ENCODE measurements around the gene PKP2. TPM values are rescaled to one million over a fixed set of nuclear protein-coding genes. Genes with fewer than 3 reads are reported as not detected.

PKP2 gene
- total and polyA plus RNA-seq, 2 of the 13 experiments (the other 11 are each of a cell fraction or from before 2014, with no cell fraction given), result 15.1 to 25.3 TPM

DNA sequence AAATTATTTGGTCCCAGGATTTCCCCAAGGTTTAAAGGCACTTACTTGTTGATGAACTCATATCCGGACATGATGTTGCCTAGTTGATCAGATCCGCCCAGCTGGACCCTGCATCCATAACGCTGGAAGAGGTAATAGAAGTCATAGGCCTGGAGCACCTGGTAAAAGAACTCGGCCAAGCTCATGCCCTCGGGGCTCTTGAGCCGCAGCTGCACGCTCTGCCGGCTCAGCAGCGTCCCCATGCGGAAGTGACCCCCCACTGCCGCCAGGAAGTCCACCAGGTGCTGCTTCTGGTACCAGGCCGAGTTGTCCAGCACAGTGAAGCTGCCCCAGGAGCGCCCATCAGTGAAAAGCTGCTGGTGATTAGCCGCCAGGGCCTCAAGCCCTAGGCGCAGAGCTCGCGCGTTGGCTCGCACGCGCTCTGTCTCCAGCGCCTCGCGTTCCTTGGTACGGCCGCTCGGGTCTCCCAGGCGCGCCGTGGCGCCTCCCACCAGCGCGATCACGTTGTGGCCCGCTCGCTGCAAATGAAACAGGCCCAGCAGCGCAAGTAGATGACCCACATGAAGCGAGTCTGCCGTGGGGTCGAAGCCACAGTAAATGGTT lies 141.4 kb downstream of the PKP2 start (continued):
- TF ChIP-seq AKAP8 (CRISPR knock-in tag; IDR thresholded peaks at IDR 0.05) (no peak), ZZZ3 (CRISPR knock-in tag; IDR thresholded peaks at IDR 0.05; ENCODE audit: borderline replicate concordance) (no peak), POGZ (CRISPR knock-in tag; IDR thresholded peaks at IDR 0.05) (peak; percentile 20; the same call in 1 of the 2 replicates), CBX2 (IDR thresholded peaks at IDR 0.05; ENCODE audit: low read depth, low read length) (no peak), CBX2 (CRISPR knock-in tag; IDR thresholded peaks at IDR 0.05; ENCODE audit: low read depth) (peak; percentile 71; the same call in 1 of the 2 replicates), MTF2 (CRISPR knock-in tag; IDR thresholded peaks at IDR 0.05; ENCODE audit: borderline replicate concordance) (peak; percentile 60; the same call in 1 of the 2 replicates), KDM5B (CRISPR knock-in tag; IDR thresholded peaks at IDR 0.05; ENCODE audit: borderline replicate concordance) (peak; percentile 67; the same call in 1 of the 2 replicates), RNF2 (conservative IDR thresholded peaks at IDR 0.05; ENCODE audit: low read depth) (no peak), TBL1XR1 (IDR thresholded peaks at IDR 0.05; ENCODE audit: borderline replicate concordance, low read length, partially characterized antibody) (no peak), ZNF496 (CRISPR knock-in tag; IDR thresholded peaks at IDR 0.05; ENCODE audit: insufficient replicate concordance) (no peak), SALL1 (CRISPR knock-in tag; IDR thresholded peaks at IDR 0.05) (peak; percentile 36; the same call in 1 of the 2 replicates), HIVEP1 (CRISPR knock-in tag; IDR thresholded peaks at IDR 0.05) (peak; percentile 40; the same call in 1 of the 2 replicates), PCBP1 (IDR thresholded peaks at IDR 0.05; ENCODE audit: borderline replicate concordance, low read depth, low read length) (no peak), ZNF766 (CRISPR knock-in tag; IDR thresholded peaks at IDR 0.05; ENCODE audit: borderline replicate concordance) (no peak), UBTF (CRISPR knock-in tag; IDR thresholded peaks at IDR 0.05) (peak; percentile 69), KAT8 (CRISPR knock-in tag; IDR thresholded peaks at IDR 0.05) (no peak; the same call in 1 of the 2 replicates), NAIF1 (CRISPR knock-in tag; IDR thresholded peaks at IDR 0.05; ENCODE audit: borderline replicate concordance) (no peak), ZNF713 (CRISPR knock-in tag; IDR thresholded peaks at IDR 0.05) (no peak), ETS1 (CRISPR knock-in tag; IDR thresholded peaks at IDR 0.05) (no peak)
- TF ChIP-seq, protein P1, sequence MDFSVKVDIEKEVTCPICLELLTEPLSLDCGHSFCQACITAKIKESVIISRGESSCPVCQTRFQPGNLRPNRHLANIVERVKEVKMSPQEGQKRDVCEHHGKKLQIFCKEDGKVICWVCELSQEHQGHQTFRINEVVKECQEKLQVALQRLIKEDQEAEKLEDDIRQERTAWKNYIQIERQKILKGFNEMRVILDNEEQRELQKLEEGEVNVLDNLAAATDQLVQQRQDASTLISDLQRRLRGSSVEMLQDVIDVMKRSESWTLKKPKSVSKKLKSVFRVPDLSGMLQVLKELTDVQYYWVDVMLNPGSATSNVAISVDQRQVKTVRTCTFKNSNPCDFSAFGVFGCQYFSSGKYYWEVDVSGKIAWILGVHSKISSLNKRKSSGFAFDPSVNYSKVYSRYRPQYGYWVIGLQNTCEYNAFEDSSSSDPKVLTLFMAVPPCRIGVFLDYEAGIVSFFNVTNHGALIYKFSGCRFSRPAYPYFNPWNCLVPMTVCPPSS (IDR thresholded peaks at IDR 0.05), result no peak
- TF ChIP-seq, protein P2, sequence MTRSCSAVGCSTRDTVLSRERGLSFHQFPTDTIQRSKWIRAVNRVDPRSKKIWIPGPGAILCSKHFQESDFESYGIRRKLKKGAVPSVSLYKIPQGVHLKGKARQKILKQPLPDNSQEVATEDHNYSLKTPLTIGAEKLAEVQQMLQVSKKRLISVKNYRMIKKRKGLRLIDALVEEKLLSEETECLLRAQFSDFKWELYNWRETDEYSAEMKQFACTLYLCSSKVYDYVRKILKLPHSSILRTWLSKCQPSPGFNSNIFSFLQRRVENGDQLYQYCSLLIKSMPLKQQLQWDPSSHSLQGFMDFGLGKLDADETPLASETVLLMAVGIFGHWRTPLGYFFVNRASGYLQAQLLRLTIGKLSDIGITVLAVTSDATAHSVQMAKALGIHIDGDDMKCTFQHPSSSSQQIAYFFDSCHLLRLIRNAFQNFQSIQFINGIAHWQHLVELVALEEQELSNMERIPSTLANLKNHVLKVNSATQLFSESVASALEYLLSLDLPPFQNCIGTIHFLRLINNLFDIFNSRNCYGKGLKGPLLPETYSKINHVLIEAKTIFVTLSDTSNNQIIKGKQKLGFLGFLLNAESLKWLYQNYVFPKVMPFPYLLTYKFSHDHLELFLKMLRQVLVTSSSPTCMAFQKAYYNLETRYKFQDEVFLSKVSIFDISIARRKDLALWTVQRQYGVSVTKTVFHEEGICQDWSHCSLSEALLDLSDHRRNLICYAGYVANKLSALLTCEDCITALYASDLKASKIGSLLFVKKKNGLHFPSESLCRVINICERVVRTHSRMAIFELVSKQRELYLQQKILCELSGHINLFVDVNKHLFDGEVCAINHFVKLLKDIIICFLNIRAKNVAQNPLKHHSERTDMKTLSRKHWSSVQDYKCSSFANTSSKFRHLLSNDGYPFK (CRISPR knock-in tag; IDR thresholded peaks at IDR 0.05; ENCODE audit: borderline replicate concordance), result no peak
- TF ChIP-seq, protein P3, sequence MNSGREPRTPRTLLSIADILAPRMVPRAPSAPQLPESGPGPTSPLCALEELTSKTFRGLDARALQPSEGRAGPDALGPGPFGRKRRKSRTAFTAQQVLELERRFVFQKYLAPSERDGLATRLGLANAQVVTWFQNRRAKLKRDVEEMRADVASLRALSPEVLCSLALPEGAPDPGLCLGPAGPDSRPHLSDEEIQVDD (CRISPR knock-in tag; IDR thresholded peaks at IDR 0.05; ENCODE audit: borderline replicate concordance), result peak; percentile 69; the same call in 1 of the 2 replicates
